HepG2 (cell line): ENCODE measurements around the gene ATP9B.

Experiments used
- ATF7-NPFF ChIP-seq: sonication (generic); formaldehyde crosslinking; IDR thresholded peaks from 2 replicates; pipeline ENCODE4 v1.8.1; 2023; ENCODE audit warnings: mild to moderate bottlenecking, low read depth, missing genetic modification reagents, moderate library complexity
- GABPA ChIP-seq, 2 experiments: IDR thresholded peaks; 2 replicates each; pipeline ENCODE4 v1.6.1; 2011 to 2016; ENCODE audit warnings: low read depth in 2 of 2, low read length in 1 of 2, missing biosample characterization in 1 of 2, missing genetic modification characterization in 1 of 2
- NCOA2 ChIP-seq: sonication (generic); formaldehyde crosslinking; IDR thresholded peaks from 2 replicates; pipeline ENCODE4 v1.8.0; 2022; ENCODE audit warnings: inconsistent platforms
- RFX5 ChIP-seq: IDR thresholded peaks from 2 replicates; pipeline ENCODE4 v1.6.1; 2011; ENCODE audit warnings: low read depth, low read length, improper control_type of control experiment
- ZNF484 ChIP-seq: sonication (generic); formaldehyde crosslinking; IDR thresholded peaks from 2 replicates; pipeline ENCODE4 v1.5.1; 2020; ENCODE audit warnings: mild to moderate bottlenecking, low read depth, missing genetic modification reagents, borderline replicate concordance
- TF ChIP-seq, protein P1 (sequence below): sonication (generic); formaldehyde crosslinking; IDR thresholded peaks from 2 replicates; pipeline ENCODE4 v1.8.1; 2023; ENCODE audit warnings: missing genetic modification reagents, inconsistent platforms, borderline replicate concordance
- TF ChIP-seq, protein P2 (sequence below): sonication (generic); IDR thresholded peaks from 2 replicates; pipeline ENCODE4 v1.6.1; 2016; ENCODE audit warnings: low read depth, borderline replicate concordance

GRCh38 chr18:79106084-79106483, 36.9 kb downstream of the ATP9B start:
- TF ChIP-seq, protein P1, sequence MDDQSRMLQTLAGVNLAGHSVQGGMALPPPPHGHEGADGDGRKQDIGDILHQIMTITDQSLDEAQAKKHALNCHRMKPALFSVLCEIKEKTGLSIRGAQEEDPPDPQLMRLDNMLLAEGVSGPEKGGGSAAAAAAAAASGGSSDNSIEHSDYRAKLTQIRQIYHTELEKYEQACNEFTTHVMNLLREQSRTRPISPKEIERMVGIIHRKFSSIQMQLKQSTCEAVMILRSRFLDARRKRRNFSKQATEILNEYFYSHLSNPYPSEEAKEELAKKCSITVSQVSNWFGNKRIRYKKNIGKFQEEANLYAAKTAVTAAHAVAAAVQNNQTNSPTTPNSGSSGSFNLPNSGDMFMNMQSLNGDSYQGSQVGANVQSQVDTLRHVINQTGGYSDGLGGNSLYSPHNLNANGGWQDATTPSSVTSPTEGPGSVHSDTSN (CRISPR knock-in tag), result no peak
- TF ChIP-seq ATF7-NPFF (CRISPR knock-in tag), result no peak
- TF ChIP-seq, protein P2, sequence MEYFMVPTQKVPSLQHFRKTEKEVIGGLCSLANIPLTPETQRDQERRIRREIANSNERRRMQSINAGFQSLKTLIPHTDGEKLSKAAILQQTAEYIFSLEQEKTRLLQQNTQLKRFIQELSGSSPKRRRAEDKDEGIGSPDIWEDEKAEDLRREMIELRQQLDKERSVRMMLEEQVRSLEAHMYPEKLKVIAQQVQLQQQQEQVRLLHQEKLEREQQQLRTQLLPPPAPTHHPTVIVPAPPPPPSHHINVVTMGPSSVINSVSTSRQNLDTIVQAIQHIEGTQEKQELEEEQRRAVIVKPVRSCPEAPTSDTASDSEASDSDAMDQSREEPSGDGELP, result no peak
- TF ChIP-seq RFX5, result no peak
- TF ChIP-seq GABPA (IDR thresholded peaks at IDR 0.05; ENCODE audit: low read depth, low read length), result no peak
- TF ChIP-seq GABPA (CRISPR knock-in tag; IDR thresholded peaks at IDR 0.05; ENCODE audit: low read depth), result no peak
- TF ChIP-seq ZNF484 (CRISPR knock-in tag), result no peak
- TF ChIP-seq NCOA2 (CRISPR knock-in tag), result no peak
